Neuronal stem cell (in vitro differentiated cells): ENCODE results near the gene MAEL.

Experiments used
- DNase-seq: peaks from one replicate; pipeline ENCODE4 v3.0.0-alpha.2; 2013; ENCODE audit warnings: low spot score
- H2AFZ ChIP-seq: one replicate; pipeline ENCODE4 v1.6.1; 2013; ENCODE audit warnings: mild to moderate bottlenecking, low read length, inconsistent platforms
- H2AK5ac ChIP-seq: 2 replicates; pipeline ENCODE4 v1.6.1; 2013; ENCODE audit warnings: low read depth, mild to moderate bottlenecking, inconsistent platforms, low read length, moderate library complexity, mixed read lengths
- H2BK120ac ChIP-seq: 2 replicates; pipeline ENCODE4 v1.6.1; 2013; ENCODE audit warnings: low read depth, mild to moderate bottlenecking, inconsistent platforms, low read length, moderate library complexity, mixed read lengths
- H2BK12ac ChIP-seq: one replicate; pipeline ENCODE4 v1.6.1; 2013; ENCODE audit warnings: low read length, inconsistent platforms
- H2BK15ac ChIP-seq: 2 replicates; pipeline ENCODE4 v1.6.1; 2013; ENCODE audit warnings: mild to moderate bottlenecking, low read length, inconsistent platforms, mixed read lengths
- H2BK5ac ChIP-seq: one replicate; pipeline ENCODE4 v1.6.1; 2013; ENCODE audit warnings: inconsistent platforms, mild to moderate bottlenecking, low read length, moderate library complexity
- H3K14ac ChIP-seq: one replicate; pipeline ENCODE4 v1.6.1; 2013; ENCODE audit warnings: low read length, inconsistent platforms
- H3K18ac ChIP-seq: 2 replicates; pipeline ENCODE4 v1.6.1; 2013; ENCODE audit warnings: low read length, inconsistent platforms
- H3K23ac ChIP-seq: 2 replicates; pipeline ENCODE4 v1.6.1; 2013; ENCODE audit warnings: low read depth, mild to moderate bottlenecking, mixed read lengths, low read length, inconsistent platforms; ENCODE audit not compliant: poor library complexity
- H3K27ac ChIP-seq: replicated peaks from 3 replicates; pipeline ENCODE4 v1.5.1; 2013; ENCODE audit warnings: low read length, inconsistent platforms
- H3K27me3 ChIP-seq, 3 experiments: 2 replicates each; pipeline ENCODE4 v1.6.1; 2013; ENCODE audit warnings: low read length in 3 of 3, mild to moderate bottlenecking in 2 of 3, inconsistent platforms in 1 of 3, low read depth in 1 of 3, mixed read lengths in 1 of 3, moderate library complexity in 1 of 3; ENCODE audit not compliant: control insufficient read depth in 3 of 3, insufficient read depth in 3 of 3
- H3K36me3 ChIP-seq, 2 donors: replicated peaks in 1 of 2; 2 replicates each; pipeline ENCODE4 v1.6.1; 2013; ENCODE audit warnings: low read length in 2 of 2; ENCODE audit not compliant: control insufficient read depth in 2 of 2, insufficient read depth in 2 of 2
- H3K4ac ChIP-seq: 2 replicates; pipeline ENCODE4 v1.6.1; 2013; ENCODE audit warnings: inconsistent platforms, mild to moderate bottlenecking, low read length, moderate library complexity
- H3K4me1 ChIP-seq, 2 donors: 1 replicate in 1 of 2; 2 replicates in 1 of 2; pipeline ENCODE4 v1.6.1; 2013; ENCODE audit warnings: low read length in 2 of 2, low read depth in 1 of 2; ENCODE audit not compliant: control insufficient read depth in 2 of 2, insufficient read depth in 1 of 2
- H3K4me2 ChIP-seq: one replicate; pipeline ENCODE4 v1.6.1; 2013; ENCODE audit warnings: mild to moderate bottlenecking, low read length, inconsistent platforms; ENCODE audit not compliant: insufficient read depth, poor library complexity, severe bottlenecking
- H3K4me3 ChIP-seq, 2 donors: 2 replicates each; pipeline ENCODE4 v1.5.1; 2013; ENCODE audit warnings: low read length in 2 of 2, mild to moderate bottlenecking in 2 of 2, inconsistent platforms in 1 of 2, moderate library complexity in 1 of 2
- H3K79me1 ChIP-seq: one replicate; pipeline ENCODE4 v1.6.1; 2013; ENCODE audit warnings: low read depth, mild to moderate bottlenecking, inconsistent platforms, low read length, moderate library complexity
- H3K9ac ChIP-seq: one replicate; pipeline ENCODE4 v1.6.1; 2013; ENCODE audit warnings: mild to moderate bottlenecking, low read depth, low read length, inconsistent platforms; ENCODE audit not compliant: poor library complexity
- H3K9me3 ChIP-seq, 2 donors: replicated peaks in 1 of 2; 2 replicates each; pipeline versions ENCODE3 to v1.6.1; 2013; ENCODE audit warnings: low read length in 2 of 2, mild to moderate bottlenecking in 2 of 2, inconsistent platforms in 1 of 2, low read depth in 1 of 2, mixed read lengths in 1 of 2, moderate library complexity in 1 of 2; ENCODE audit not compliant: control insufficient read depth in 2 of 2, insufficient read depth in 1 of 2
- H4K8ac ChIP-seq: one replicate; pipeline ENCODE4 v1.6.1; 2013; ENCODE audit warnings: low read depth, mild to moderate bottlenecking, inconsistent platforms, low read length, moderate library complexity
- H4K91ac ChIP-seq: one replicate; pipeline ENCODE4 v1.6.1; 2013; ENCODE audit warnings: low read length, low read depth, mild to moderate bottlenecking, inconsistent platforms; ENCODE audit not compliant: poor library complexity
- WGBS, 2 donors: extraction: QIAGEN DNeasy Blood & Tissue Kit; methylation state at CpG; one replicate each; pipeline ENCODE4 v1.1.7; 2013; ENCODE audit warnings: missing lambda C conversion rate in 2 of 2, mixed read lengths in 1 of 2; ENCODE audit not compliant: insufficient read length in 2 of 2, insufficient replicate concordance in 1 of 2; ENCODE audit errors: extremely low coverage in 2 of 2; 5-methylcytosine and 5-hydroxymethylcytosine counted together
- small RNA-seq: library from polyadenylated mRNA; stranded (forward); fragments of <200 nt; extraction: miRNeasy Mini kit (QIAGEN cat#:217004); gene quantifications from one replicate; pipeline ENCODE3, GENCODE V24; 2013; ENCODE audit not compliant: insufficient read depth

The MAEL gene

GRCh38 chr1:167068761-167069160, 79.7 kb downstream of the MAEL start:
- Histone ChIP-seq H4K91ac (no peak overlapping the region), H2BK5ac (no peak overlapping the region), H3K14ac (no peak overlapping the region), H3K23ac (no peak overlapping the region), H3K4me3 (no peak overlapping the region), H3K9ac (no peak overlapping the region), H3K36me3 (no peaks in the 10 kb centered on the region), H3K27me3 (peaks cover 0 to 18% (median 0%) of the 10 kb centered on the region in 3 experiments), H3K4ac (no peak overlapping the region), H3K4me2 (no peak overlapping the region), H3K79me1 (no peaks in the 10 kb centered on the region), H4K8ac (no peak overlapping the region), H3K27ac (no peak overlapping the region), H2AK5ac (no peak overlapping the region), H2BK12ac (no peak overlapping the region), H2AFZ (no peak overlapping the region), H3K18ac (peak overlapping the region; percentile 81), H3K9me3 (no peaks in the 10 kb centered on the region), H2BK15ac (no peak overlapping the region), H3K4me1 (peaks cover 0 to 3% of the 10 kb centered on the region in 2 donors), H2BK120ac (no peak overlapping the region)
- DNase-seq = no peak
- WGBS, 2 donors = no CpG with 5 or more reads among the region's 13 CpGs

DNA sequence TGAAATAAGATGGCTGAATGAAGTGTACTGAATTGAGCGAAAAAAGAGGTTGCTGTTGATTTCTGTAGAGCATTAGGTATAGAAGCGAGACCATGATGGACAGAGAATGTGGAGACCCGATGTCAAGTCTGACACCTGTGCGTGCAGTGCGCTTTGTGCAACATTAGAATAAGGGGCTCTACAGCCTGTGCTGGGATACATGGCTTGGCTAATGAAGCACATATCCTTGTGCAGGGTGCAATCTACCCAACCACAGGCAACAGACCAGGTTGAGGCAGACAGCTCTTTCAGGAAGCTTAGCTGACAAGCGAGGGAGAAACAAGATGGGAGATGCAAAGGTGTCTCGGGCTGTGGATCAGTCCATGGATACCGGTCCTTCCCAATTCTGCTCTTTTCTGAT, 82.2 kb downstream of the MAEL start:
- Histone ChIP-seq H3K9ac (no peak overlapping the region), H2BK5ac (no peak overlapping the region), H2BK15ac (no peak overlapping the region), H2AFZ (no peak overlapping the region), H2BK12ac (no peak overlapping the region), H3K23ac (no peak overlapping the region), H3K79me1 (no peaks in the 10 kb centered on the region), H3K27me3 (peaks cover 0 to 2% (median 0%) of the 10 kb centered on the region in 3 experiments), H3K14ac (no peak overlapping the region), H3K4me1 (peaks cover 0 to 5% of the 10 kb centered on the region in 2 donors), H4K91ac (no peak overlapping the region), H3K9me3 (no peaks in the 10 kb centered on the region), H2BK120ac (no peak overlapping the region), H2AK5ac (no peak overlapping the region), H3K4me2 (no peak overlapping the region), H3K4me3 (no peak overlapping the region), H3K27ac (no peak overlapping the region), H4K8ac (no peak overlapping the region), H3K4ac (no peak overlapping the region), H3K18ac (no peak overlapping the region), H3K36me3 (no peaks in the 10 kb centered on the region)
- WGBS, 2 donors = no CpG with 5 or more reads among the region's 8 CpGs
- no peak for DNase-seq

Small RNAs within 50 kb of the gene (small RNA-seq; reads per million reads assigned to genes)
- 1.6 reads per million for gene RNA5SP65
